Stimulated activated CD4-positive, alpha-beta T cell treated with anti-CD3 and anti-CD28 coated beads, Interleukin-15, amount 100 ng/mL, for 48 hours (primary cell): ENCODE measurements around the gene ZSCAN1.

Experiments used
- DNase-seq, 2 donors: peaks; one replicate each; pipeline ENCODE4 v3.0.0-alpha.2; 2020; ENCODE audit warnings: low read depth in 2 of 2

Gene ZSCAN1

DNA sequence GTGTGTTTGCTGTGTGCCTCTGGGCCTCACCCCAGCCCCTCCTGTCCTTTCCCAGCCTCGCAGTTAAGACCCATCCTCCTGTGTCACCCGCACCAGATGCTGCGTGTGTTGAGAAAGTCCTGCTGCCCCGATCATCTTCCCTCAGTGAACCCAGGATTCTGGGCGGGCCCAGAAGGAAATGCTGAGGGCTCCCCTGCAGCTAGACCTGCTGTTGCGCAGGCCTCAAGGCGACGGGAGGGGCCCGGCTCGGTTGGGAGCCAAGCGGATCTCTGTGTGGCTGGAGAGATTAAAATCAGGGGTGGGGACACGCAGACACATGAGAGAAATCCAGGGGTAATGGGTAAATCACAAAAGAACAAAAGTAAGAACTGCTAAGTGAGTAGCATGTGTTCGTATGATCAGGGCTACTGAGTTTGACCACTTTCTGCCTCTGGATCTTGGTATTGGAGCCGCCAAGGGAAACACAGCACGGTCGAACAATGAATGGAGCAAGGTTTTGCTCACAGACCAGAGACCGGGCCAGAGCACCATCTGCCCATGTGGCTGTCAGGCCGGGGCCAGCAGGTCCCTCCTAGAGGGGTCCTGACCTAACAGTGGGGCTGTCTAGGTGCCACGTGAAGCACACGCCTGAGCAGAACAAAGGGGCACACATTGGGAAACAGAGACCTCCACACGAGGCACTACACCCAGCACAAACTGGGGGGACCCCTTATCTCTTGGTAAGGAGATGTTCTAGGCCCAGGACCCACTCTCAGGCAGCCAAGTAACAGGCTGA, 7.1 kb downstream of the ZSCAN1 start:
- no peak for DNase-seq

DNA sequence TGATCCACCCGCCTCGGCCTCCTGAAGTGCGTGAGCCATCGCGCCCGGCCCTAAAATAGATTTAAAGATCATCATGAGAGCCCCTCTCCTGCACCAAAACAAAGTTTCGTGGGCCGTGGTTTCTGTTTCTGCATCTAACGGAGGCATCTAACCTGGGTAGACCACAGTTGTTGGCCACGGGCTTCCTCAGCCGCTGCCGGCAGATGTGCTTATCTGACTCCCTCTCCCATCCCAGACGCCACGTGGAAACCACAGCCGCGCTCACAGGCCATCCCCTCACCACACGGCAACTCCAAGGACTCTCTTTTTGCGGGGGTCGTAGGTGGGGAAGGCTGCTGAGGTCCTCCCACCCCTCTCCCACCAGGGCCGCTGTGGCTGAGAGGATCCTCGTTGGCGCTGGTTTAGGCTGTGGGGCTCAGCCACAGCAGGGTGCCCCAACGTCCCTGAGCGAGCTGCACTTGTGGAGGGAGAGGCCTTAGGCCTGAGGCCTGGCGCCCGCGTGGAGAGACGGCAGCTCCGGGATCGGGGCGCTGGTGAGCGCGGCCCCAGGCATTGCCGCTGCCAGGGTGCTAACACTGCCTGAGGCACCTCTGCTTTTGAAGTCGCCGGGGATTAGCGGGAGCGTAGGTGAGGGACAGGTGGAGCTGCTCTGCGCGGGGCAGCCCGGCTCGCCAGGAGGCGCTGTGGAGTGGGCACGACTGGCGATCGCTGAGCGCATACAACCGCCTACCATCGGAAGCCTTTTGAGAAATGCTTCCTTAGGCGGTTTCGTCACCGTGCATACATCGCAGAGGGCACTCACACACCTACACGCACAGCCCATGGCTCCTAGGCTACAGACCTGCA, 8.9 kb downstream of the ZSCAN1 start:
- no peak for DNase-seq

DNA sequence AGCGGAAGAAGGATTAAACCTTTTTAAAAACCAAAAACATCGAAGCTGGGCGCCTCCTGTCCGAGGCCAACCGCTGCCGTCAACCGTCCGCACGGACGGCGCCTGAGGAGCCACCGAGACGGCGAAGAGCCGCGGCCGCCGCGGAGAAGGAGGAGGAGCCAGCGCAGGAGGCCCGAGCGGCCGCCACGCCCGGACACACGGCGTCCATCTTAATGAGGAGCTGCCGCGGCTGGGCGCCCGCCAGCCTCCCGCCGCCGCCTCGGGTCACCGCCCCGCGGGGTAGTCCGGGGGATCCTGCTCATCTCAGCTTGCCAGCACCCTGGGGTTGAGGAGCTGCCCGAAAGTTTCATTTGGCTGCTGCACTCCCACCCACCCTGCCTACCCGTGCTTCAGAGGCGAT, 10.6 kb downstream of the ZSCAN1 start:
- no peak for DNase-seq

DNA sequence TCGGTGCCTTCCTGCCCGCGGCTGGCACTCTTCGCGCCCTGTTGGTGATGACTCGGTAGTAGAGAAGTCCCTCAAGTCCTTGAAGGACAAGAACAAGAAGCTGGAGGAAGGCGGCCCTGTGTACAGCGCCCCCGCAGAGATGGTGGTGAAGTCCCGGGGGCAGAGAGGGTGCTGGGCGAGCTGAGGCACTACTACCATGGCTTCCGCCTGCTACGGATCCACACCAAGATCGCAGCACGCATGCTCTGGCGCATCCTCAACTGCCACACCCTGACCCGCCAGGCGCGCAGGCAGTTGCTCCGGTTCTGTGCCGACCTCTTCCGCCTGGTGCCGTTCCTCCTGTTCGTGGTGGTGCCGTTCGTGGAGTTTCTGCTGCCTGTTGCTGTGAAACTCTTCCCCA, 11.1 kb downstream of the ZSCAN1 start:
- DNase-seq = no peak

DNA sequence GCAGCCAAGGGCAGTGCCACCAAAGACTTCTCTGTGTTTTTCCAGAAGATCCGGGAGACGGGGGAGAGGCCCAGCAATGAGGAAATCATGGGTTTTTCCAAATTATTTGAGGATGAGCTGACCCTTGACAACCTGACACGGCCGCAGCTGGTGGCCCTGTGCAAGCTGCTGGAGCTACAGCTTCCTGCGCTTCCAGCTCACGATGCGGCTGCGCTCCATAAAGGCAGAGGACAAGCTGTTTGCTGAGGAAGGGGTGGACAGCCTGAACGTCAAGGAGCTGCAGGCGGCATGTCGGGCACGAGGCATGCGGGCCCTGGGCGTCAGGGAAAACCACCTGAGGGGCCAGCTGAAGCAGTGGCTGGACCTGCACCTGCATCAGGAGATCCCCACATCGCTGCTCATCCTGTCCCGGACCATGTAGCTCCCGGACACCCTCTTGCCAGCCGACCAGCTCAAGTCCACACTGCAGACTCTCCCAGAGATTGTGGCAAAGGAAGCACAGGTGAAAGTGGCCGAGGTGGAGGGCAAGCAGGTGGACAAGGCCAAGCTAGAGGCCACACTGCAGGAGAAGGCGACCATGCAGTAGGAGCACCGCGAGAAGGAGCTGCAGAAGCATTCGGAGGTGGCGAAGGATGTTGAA, 11.7 kb downstream of the ZSCAN1 start:
- DNase-seq = no peak

DNA sequence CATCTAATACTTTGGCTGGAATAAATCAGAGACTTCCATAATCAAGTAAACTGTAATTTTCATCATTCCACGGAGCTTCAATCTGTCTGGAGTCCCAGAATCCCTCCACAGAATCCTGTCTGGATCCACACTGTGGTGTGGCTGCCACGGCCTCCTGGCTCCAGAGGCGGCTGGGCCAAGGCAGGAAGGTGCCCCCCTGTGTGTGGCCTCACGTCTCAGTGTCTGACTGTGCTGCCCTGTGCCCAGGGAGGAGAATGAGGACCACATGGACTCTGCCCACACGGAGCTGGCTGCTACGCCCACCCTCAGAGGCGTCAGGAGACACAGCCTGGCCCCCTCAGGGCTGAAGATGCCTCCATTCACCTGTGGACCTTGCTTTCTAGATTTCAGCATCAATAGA, 13.0 kb downstream of the ZSCAN1 start:
- no peak for DNase-seq

DNA sequence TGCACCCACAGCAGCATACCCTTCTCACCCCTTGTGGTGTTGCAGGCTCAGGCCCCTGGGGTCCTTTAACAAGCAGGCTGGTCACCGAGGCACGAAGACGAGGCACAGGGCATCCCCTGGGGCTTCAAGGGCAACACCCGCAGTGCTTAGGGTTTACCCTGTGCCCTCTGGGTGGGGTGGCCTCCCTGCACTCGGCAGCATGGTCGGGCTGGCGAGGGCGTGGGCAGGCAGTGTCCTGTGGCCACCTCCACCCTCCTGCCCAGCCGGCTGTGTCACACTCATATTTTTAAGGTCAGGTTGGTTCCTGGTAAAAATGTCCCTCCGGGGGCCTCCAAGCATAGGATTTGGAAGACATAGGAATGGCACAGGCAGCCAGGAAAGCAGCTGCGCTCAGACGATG, 13.8 kb downstream of the ZSCAN1 start:
- no peak for DNase-seq

DNA sequence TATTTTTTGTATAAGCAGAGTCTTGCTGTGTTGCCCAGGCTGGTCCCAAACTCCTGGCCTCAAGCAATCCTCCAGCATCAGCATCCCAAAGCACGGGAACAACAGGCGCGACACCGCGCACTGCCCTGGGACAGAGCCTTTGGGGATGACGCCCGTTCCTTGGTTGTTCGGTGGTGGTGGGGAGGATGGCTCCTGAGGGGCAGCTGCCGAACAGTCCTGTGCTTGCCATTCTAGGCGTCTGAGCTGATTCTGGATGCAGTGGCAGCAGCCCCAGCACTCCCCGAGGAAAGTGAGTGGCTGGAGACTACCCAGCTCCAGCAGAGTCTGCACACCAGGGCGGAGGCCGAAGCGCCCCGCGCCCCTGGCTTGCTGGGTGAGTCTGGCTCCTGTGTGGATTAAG, 18.4 kb downstream of the ZSCAN1 start:
- DNase-seq = no peak

DNA sequence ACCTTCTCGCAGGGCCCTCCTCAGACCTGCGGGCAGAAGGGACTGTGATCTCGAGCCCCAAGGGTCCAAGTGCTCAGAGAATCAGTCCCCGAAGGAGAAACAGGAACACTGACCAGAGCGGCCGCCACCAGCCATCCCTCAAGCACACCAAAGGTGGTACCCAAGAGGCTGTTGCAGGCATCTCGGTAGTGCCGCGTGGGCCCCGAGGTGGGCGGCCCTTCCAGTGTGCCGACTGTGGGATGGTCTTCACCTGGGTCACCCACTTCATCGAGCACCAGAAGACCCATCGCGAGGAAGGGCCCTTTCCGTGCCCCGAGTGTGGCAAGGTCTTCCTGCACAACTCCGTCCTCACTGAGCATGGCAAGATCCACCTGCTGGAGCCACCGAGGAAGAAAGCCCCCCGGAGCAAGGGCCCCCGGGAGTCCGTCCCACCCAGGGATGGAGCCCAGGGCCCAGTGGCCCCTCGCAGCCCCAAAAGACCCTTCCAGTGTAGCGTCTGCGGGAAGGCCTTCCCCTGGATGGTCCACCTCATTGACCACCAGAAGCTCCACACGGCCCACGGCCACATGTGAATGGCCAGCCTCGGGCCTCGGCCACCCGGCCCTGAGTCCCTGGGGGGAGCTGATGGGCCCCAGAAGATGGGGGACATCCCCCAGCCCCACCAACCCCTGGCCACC, 19.8 kb downstream of the ZSCAN1 start:
- no peak for DNase-seq

DNA sequence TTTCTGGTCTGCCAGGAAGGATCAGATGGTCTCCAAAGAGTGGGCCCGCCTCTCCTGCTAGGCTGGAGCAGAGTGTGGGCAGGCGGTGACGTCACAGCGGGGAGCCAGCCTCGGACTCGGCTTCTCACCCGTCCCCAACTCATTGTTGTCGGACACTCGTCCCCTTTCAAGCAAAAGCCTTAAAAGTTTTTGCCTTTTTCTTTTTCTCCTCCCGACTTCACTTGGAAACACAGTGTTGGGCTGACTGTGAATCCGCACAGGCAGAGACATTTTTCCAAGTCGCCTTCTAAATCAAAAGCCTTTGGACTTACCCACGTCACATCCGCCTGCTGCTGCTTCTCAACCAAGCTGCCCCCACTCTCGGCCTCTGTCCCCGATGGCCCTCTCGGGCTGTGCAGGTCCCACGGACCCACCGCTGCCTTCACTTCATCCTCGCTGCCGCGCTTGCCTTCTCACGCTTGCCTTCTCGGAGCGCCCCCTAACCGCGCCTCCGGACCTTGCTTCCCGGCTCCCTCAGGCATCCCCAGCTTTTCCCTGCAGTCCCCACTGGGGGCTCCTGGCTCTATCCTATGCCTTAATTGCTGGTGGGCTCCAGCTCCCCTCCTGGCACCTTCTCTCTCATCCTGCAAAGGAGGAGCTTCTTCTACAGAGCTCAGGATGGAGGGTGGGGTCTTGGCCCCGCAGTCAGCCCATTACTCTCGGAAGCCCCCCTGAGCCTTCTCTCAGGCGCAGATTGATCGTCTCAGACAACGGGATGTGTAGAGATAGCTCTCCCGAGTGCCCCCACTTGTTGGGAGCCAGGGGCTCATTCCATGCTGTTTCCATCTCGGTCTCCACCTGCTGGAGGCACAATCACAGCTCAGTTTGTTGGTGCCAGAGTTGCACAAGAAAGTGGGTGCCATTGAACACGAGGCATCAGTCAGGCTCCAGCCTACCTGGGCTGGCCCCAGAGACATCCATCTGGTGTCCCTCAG, 21.4 kb downstream of the ZSCAN1 start:
- no peak for DNase-seq

DNA sequence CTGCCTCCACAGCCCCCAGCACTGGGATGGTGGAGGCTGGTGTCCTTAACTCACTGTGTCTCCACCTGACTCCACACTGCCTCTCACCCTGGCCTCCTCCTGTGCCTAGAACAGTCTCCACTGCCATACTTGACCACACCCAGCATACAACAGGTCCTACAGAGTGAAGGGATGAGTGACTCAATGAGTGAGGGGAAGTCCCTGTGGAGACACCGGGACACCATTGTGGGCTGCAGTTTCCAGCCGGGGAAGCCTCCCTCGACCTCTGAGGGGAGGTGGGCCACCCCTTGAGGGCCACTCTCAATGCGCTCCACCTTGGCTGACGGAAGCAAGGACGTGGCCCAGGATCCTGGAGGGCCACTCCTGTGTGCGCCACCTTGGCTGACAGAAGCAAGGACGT, 22.4 kb downstream of the ZSCAN1 start:
- no peak for DNase-seq

DNA sequence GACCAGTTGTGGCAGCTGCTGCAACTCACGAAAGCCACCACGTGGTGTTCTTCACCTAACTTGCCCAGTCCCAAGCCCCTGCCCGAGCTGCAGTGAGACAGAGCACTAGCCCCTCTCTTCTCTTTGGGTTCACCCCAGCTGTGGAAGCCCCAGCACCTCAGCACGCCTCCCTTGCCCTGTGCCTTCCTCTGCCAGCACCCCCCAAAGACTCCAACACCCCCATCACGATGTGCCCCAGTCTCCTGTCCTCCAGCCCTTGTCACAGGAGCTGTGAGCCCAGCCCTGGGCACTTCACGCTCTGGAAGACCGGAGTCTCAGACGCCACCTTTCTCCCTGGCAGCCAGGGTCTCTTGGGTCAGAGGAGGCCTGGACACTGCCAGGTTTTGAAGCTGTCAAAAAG, 23.0 kb downstream of the ZSCAN1 start:
- no peak for DNase-seq

DNA sequence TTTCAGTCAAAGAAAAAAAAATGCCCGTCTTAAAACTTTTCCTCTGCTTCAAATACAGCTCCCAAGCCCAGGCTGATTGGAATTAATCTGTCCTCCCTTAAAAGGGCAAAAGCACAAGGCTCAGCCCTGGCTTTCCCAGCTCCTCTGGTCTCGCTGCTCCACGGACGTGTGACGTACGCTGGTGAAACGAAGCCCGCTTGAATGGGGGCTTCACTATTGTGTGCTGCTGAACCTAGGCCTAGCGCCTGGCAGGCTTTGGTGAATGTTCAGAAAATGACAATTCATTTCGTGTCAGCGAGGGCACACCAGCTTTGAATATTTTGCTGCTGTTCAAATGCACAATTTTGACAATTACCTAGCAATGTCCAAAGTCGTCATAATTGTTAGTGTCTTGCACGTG, 24.6 kb downstream of the ZSCAN1 start:
- no peak for DNase-seq

DNA sequence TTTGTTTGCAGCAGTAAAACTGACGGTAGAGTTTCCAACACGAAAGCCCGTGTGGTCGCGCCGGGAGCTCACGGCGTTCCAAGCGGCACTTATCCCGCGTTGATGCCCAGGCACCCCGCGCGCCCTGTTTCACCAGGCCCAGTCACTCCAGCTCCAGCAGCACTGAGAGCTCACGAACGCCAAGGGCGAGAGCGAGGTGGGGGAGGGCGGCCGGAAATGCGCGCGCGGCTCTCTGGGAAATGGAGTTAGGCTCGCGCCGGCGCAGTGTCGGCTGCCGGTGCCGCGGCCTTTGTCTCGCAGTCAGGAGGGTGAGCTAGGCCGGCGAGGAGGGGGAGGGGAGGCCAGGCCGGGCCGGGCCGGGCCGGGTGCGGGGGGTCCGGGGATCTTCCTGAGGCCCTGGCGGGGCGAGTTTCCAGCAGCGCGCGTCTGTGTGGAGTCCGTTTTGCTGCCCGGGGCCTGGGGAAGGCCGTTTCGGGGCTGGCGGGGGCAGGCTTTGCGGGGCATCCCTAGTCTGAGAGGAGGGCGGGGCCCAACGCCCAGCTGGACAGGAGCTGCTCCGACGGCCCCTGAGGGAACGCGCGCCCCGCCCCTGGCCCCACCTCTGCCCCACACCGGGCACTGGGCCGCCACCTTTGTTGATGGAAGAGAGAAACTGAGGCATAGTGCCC, 25.3 kb downstream of the ZSCAN1 start, which contains the start of gene ZNF135:
Gene ZNF135, plus strand, starts transcription at position 280 of the 668 bp plus-strand sequence. CDS start 721 bp downstream, outside the sequence.
- DNase-seq = peak; percentile 22 to 45

DNA sequence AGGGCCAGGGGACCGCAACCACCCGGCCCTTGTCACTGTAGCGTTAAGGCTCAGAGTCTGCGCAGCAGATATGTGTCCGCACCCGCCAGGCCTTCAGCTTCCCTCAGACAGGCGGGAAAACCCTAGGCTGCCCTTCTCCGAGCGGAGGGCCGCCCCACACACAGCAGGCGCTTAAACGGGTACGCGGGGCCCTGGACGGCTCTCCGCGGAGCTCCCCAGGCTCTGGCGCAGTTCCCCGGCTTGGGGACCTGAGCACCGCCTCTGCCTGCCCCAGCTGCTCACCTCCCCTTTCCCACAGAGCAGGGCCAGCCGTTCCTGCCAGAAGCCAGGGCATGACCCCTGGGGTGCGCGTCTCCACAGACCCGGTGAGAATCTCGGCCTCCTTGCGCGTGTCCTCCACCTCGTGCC, 25.9 kb downstream of the ZSCAN1 start:
- DNase-seq = no peak

DNA sequence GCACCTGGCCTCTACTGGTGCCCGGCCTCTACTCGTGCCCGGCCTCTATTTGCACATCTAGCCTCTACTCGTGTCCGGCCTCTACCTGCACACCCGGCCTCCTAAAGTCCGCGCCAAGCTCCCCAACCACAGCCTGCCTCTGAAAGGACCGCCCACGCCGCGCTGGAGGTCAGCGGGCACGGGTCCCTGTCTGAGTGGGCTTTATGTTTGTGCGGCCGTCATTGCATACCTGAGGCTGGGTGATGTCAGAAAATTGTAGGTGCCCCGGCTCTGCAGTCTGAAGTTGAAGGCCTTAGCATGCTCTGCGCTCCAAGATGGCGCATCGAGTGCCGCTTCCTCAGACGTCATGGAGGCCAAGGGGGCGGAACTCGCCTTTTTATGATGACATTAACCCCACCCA, 26.4 kb downstream of the ZSCAN1 start:
- no peak for DNase-seq

DNA sequence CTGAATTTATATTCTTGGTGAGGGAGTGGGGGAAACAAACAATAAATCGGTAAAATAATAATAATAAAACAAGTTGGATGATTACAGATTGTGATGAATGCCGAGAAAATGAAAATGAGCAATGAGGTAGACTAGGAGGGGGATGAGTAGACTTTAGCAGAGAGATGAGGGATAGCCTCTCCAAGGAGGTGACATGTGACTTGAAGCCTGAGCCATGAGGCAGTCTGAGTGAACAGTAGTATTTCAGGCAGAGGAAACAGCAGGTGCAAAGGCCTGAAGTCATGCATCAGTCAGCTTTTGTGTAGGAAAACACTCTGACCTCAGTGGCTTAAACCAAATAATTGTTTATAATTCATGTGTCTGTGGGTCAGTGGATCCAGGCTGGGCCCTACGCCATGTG, 29.9 kb downstream of the ZSCAN1 start:
- DNase-seq = no peak

DNA sequence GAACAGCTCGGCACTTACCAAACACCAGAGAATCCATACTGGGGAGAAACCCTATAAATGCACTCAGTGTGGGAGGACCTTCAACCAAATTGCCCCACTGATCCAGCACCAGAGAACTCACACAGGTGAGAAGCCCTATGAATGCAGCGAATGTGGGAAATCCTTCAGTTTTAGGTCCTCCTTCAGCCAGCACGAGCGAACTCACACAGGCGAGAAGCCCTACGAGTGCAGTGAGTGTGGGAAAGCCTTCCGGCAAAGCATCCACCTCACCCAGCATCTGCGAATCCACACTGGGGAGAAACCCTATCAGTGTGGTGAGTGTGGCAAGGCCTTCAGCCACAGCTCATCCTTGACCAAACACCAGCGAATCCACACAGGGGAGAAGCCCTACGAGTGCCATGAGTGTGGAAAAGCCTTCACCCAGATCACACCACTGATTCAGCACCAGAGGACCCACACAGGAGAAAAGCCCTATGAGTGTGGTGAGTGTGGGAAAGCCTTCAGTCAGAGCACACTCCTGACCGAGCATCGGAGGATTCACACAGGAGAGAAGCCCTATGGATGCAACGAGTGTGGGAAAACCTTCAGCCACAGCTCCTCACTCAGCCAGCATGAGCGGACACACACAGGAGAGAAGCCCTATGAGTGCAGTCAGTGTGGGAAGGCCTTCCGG, 33.6 kb downstream of the ZSCAN1 start:
- no peak for DNase-seq

DNA sequence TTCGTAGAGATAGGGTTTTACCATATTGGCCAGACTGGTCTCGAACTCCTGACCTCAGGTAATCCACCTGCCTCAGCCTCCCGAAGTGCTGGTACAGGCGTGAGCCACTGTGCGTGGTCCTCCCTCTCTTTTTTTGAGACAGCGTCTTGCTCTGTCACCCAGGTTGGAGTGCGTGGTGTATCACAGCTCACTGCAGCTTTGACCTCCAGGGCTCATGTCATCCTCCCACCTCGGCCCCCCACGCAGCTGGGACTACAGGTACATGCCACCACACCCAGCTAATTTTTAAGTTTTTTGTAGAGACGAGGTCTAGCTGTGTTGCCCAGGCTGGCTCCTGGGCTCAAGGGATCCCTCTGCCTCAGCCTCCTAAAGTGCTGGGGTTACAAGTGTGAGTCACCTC, 46.0 kb downstream of the ZSCAN1 start:
- DNase-seq = no peak

DNA sequence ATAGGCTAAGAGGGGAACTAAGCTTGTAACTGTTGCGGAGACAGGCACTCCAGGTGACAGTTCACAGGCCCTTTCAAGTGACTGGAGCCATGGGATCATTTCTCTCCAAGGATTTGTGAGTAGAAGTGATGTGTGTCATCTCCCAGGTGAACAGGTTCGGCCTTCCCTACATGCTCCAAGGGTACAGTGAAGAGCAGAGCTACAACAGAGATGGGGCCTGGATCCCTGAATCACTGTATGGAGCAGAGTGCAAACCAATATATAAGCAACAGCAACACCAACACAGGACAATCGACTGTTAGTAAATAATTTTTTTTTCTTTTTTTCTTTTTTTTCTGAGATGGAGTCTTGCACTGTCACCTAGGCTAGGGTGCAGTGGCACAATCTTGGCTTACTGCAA, 49.2 kb downstream of the ZSCAN1 start:
- DNase-seq = no peak
